Measurements from ENCODE around the gene MTSS2.

- TF ChIP-seq JUN (IDR thresholded peaks at IDR 0.05; ENCODE audit: low read depth, low read length) (no peak), POLR2AphosphoS5 (IDR thresholded peaks at IDR 0.05; ENCODE audit: low read depth, low read length) (no peak), HDAC6 (IDR thresholded peaks at IDR 0.05; ENCODE audit: low read depth, low read length) (no peak), CTCF (IDR thresholded peaks at IDR 0.05; ENCODE audit: control extremely low read depth in 1 of 3, insufficient read depth in 1 of 3, low read depth in 1 of 3, low read length in 3 of 3) (no peak), RFX5 (IDR thresholded peaks at IDR 0.05; ENCODE audit: borderline replicate concordance, low read depth, low read length) (no peak), POLR2A (IDR thresholded peaks at IDR 0.05; ENCODE audit: control extremely low read depth in 1 of 2, low read depth in 2 of 2, low read length in 2 of 2) (no peak), MAFK (IDR thresholded peaks at IDR 0.05; ENCODE audit: low read depth, low read length) (no peak), EZH2 (IDR thresholded peaks at IDR 0.05; ENCODE audit: low read depth, low read length, severe bottlenecking) (no peak)
Measured at GRCh38 chr16:70687671-70688245, 1.9 kb upstream of the MTSS2 start.

All from H1 (cell line).